HCT116 (cell line): Measurements from ENCODE around the gene HNRNPA2B1. TPM values are rescaled to one million over a fixed set of nuclear protein-coding genes. Genes with fewer than 3 reads are reported as not detected.

Source experiments
- ATAC-seq: fragments of 200-7000 bp; cut with Tn5 transposase; 2 replicates; pipeline ENCODE4 v1.9.1; 2020; ENCODE audit warnings: mild to moderate bottlenecking, moderate library complexity
- BruUV-seq: library from RNA; stranded (reverse); fragments of 400-500 nt; replicated peaks from 2 replicates; lab custom pipeline; 2021; lab: Mats Ljungman, UMichigan
- CTCF ChIA-PET: fragments of 300-600 bp; sonication (Branson Sonifier 250); formaldehyde crosslinking; loops from one replicate; lab custom pipeline; 2021; ENCODE audit warnings: antibody characterized with exemption; lab: Charles Lee
- POLR2A ChIA-PET: fragments of 300-600, 350-600 bp; sonication (Branson Sonifier 250); formaldehyde crosslinking; loops from one replicate; lab custom pipeline; 2021; ENCODE audit warnings: antibody characterized with exemption; lab: Charles Lee
- RAD21 ChIA-PET, 2 experiments: fragments of 300-600 bp; sonication (Branson Sonifier 250); formaldehyde crosslinking; loops; one replicate each; lab custom pipeline; 2023; ENCODE audit warnings: low total read pairs in 2 of 2; ENCODE audit not compliant: uncharacterized antibody in 2 of 2, unreplicated experiment in 2 of 2, low non-redundant PET in 1 of 2; lab: Charles Lee
- DNase-seq: peaks from one replicate; pipeline ENCODE4 v3.0.0-alpha.2; 2010; ENCODE audit warnings: low read depth, low spot score
- H2AFZ ChIP-seq: fragments of 200-600 bp; shearing (Covaris generic), sonication (generic); 2 replicates; pipeline ENCODE4 v1.6.1; 2017; ENCODE audit warnings: low read depth, mixed run types, mixed read lengths, antibody characterized with exemption, low read length; ENCODE audit not compliant: poor library complexity, severe bottlenecking
- H3K27ac ChIP-seq: 2 replicates; pipeline ENCODE4 v1.5.1; 2012; ENCODE audit warnings: low read depth, low read length
- H3K27me3 ChIP-seq: fragments of 200-600 bp; sonication (generic); 2 replicates; pipeline ENCODE4 v1.6.1; 2016; ENCODE audit warnings: mixed run types, low read length, mixed read lengths; ENCODE audit not compliant: insufficient read depth
- H3K36me3 ChIP-seq, 2 experiments: fragments of 200-500 bp in 1 of 2; fragments of 200-600 bp in 1 of 2; sonication (Bioruptor generic) in 1 of 2; sonication (generic) in 1 of 2; 2 replicates each; pipeline versions ENCODE4 v1.5.1 to v1.6.1; 2014 to 2016; ENCODE audit warnings: low read length in 2 of 2, inconsistent platforms in 1 of 2, mixed read lengths in 1 of 2, mixed run types in 1 of 2; ENCODE audit not compliant: insufficient read depth in 2 of 2, control insufficient read depth in 1 of 2
- H3K4me1 ChIP-seq, 2 experiments: fragments of 200-600 bp in 1 of 2; sonication (generic) in 1 of 2; 2 replicates each; pipeline versions ENCODE4 v1.5.1 to v1.6.1; 2012 to 2017; ENCODE audit warnings: low read length in 2 of 2, inconsistent platforms in 1 of 2, mild to moderate bottlenecking in 1 of 2, mixed read lengths in 1 of 2, mixed run types in 1 of 2, moderate library complexity in 1 of 2; ENCODE audit not compliant: insufficient read depth in 2 of 2, control insufficient read depth in 1 of 2
- H3K4me2 ChIP-seq: fragments of 200-600 bp; sonication (generic); 2 replicates; pipeline ENCODE4 v1.6.1; 2017; ENCODE audit warnings: mixed run types, low read length, mixed read lengths
- H3K4me3 ChIP-seq, 2 experiments: fragments of 200-600 bp in 1 of 2; sonication (generic) in 1 of 2; replicated peaks in 1 of 2; 2 replicates each; pipeline ENCODE4 v1.5.1; 2011 to 2016; ENCODE audit warnings: low read length in 2 of 2, control low read depth in 1 of 2, low read depth in 1 of 2, mild to moderate bottlenecking in 1 of 2, mixed read lengths in 1 of 2, mixed run types in 1 of 2
- H3K79me2 ChIP-seq: fragments of 200-600 bp; sonication (generic); 2 replicates; pipeline ENCODE4 v1.6.1; 2017; ENCODE audit warnings: mild to moderate bottlenecking, mixed run types, low read length, moderate library complexity, mixed read lengths; ENCODE audit not compliant: insufficient read depth
- H3K9ac ChIP-seq: fragments of 200-600 bp; sonication (generic); 2 replicates; pipeline ENCODE4 v1.6.1; 2016; ENCODE audit warnings: low read length, mixed read lengths
- H3K9me2 ChIP-seq: fragments of 200-600 bp; sonication (generic), shearing (Covaris generic); 2 replicates; pipeline ENCODE4 v1.6.1; 2017; ENCODE audit warnings: mixed run types, mild to moderate bottlenecking, moderate library complexity; ENCODE audit not compliant: insufficient read depth
- H3K9me3 ChIP-seq, 2 experiments: fragments of 200-500 bp in 1 of 2; fragments of 200-600 bp in 1 of 2; sonication (Bioruptor generic) in 1 of 2; sonication (generic) in 1 of 2; 2 replicates each; pipeline ENCODE4 v1.6.1; 2014 to 2017; ENCODE audit warnings: low read length in 2 of 2, mixed read lengths in 2 of 2, inconsistent platforms in 1 of 2, low read depth in 1 of 2, mild to moderate bottlenecking in 1 of 2, mixed run types in 1 of 2, moderate library complexity in 1 of 2; ENCODE audit not compliant: control insufficient read depth in 1 of 2, insufficient read depth in 1 of 2
- H4K20me1 ChIP-seq: fragments of 200-600 bp; sonication (generic), shearing (Covaris generic); 2 replicates; pipeline ENCODE4 v1.6.1; 2017; ENCODE audit warnings: mixed run types, mild to moderate bottlenecking, moderate library complexity; ENCODE audit not compliant: insufficient read depth
- CEBPB ChIP-seq: IDR thresholded peaks from 2 replicates; pipeline ENCODE4 v1.6.1; 2012; ENCODE audit warnings: low read depth
- CTCF ChIP-seq, 3 experiments: fragments of 200-600 bp in 1 of 3; sonication (generic) in 1 of 3; IDR thresholded peaks in 2 of 3; conservative IDR thresholded peaks in 1 of 3; 2 replicates each; pipeline ENCODE4 v1.5.1; 2012 to 2017; ENCODE audit warnings: low read depth in 2 of 3, low read length in 2 of 3, antibody characterized with exemption in 1 of 3, borderline replicate concordance in 1 of 3, control low read depth in 1 of 3, mild to moderate bottlenecking in 1 of 3, mixed read lengths in 1 of 3, mixed run types in 1 of 3, moderate library complexity in 1 of 3; ENCODE audit not compliant: insufficient read depth in 1 of 3
- EGR1 ChIP-seq: IDR thresholded peaks from 2 replicates; pipeline ENCODE4 v1.6.1; 2012; ENCODE audit warnings: low read depth
- ELF1 ChIP-seq: IDR thresholded peaks from 2 replicates; pipeline ENCODE4 v1.6.1; 2012; ENCODE audit warnings: low read depth, borderline replicate concordance
- EZH2 ChIP-seq: fragments of 200-600 bp; sonication (generic); IDR thresholded peaks from 2 replicates; pipeline ENCODE4 v1.6.1; 2017; ENCODE audit warnings: antibody characterized with exemption, mixed run types
- EZH2phosphoT487 ChIP-seq: fragments of 200-600 bp; IDR thresholded peaks from 2 replicates; pipeline ENCODE4 v1.6.1; 2018; ENCODE audit warnings: antibody characterized with exemption, borderline replicate concordance
- FOSL1 ChIP-seq: IDR thresholded peaks from 2 replicates; pipeline ENCODE4 v1.6.1; 2012; ENCODE audit warnings: low read depth
- JUND ChIP-seq: IDR thresholded peaks from 2 replicates; pipeline ENCODE4 v1.6.1; 2012
- MAX ChIP-seq: IDR thresholded peaks from 2 replicates; pipeline ENCODE4 v1.6.1; 2012
- POLR2A ChIP-seq: IDR thresholded peaks from 2 replicates; pipeline ENCODE4 v1.7.0; 2011; ENCODE audit warnings: borderline replicate concordance; ENCODE audit not compliant: insufficient read depth, insufficient read length; ENCODE audit errors: extremely low read depth
- POLR2AphosphoS5 ChIP-seq: IDR thresholded peaks from 2 replicates; pipeline ENCODE4 v1.6.1; 2011; ENCODE audit warnings: mild to moderate bottlenecking, low read depth, low read length, moderate library complexity
- RAD21 ChIP-seq: IDR thresholded peaks from 2 replicates; pipeline ENCODE4 v1.6.1; 2012; ENCODE audit warnings: low read depth, mild to moderate bottlenecking
- REST ChIP-seq: IDR thresholded peaks from 2 replicates; pipeline ENCODE4 v1.6.1; 2012; ENCODE audit warnings: low read depth
- SIN3A ChIP-seq: IDR thresholded peaks from 2 replicates; pipeline ENCODE4 v1.6.1; 2012; ENCODE audit warnings: low read depth
- SRF ChIP-seq: IDR thresholded peaks from 2 replicates; pipeline ENCODE4 v1.6.1; 2012; ENCODE audit warnings: low read depth
- ZBTB33 ChIP-seq: IDR thresholded peaks from 2 replicates; pipeline ENCODE4 v1.6.1; 2011; ENCODE audit warnings: mild to moderate bottlenecking, low read length, moderate library complexity; ENCODE audit not compliant: insufficient replicate concordance; ENCODE audit errors: extremely low read depth
- ZNF274 ChIP-seq: fragments of 200-500 bp; sonication (Bioruptor generic); IDR thresholded peaks from 2 replicates; pipeline ENCODE4 v1.6.1; 2014; ENCODE audit warnings: mild to moderate bottlenecking, low read depth, low read length, inconsistent platforms
- intact Hi-C: fragments of 100-400 bp; cut with micrococcal nuclease; formaldehyde crosslinking; loops from 2 replicates; pipeline ENCODE4 v1.10.0; 2022
- total RNA-seq: library from RNA; stranded (reverse); gene quantifications from one replicate; pipeline ENCODE4 v1.2.1, GENCODE V29; 2021; ENCODE audit not compliant: unreplicated experiment

The HNRNPA2B1 gene
- total RNA-seq, 1 experiment from 2014 or later, result 870 TPM

GRCh38 chr7:26237035-26237807 lies 36.7 kb upstream of the HNRNPA2B1 start:
- TF ChIP-seq EGR1 (no peak), ZNF274 (no peak), EZH2 (no peak), JUND (no peak), ELF1 (no peak), POLR2A (no peak), EZH2phosphoT487 (no peak), FOSL1 (no peak), REST (no peak), SIN3A (no peak), POLR2AphosphoS5 (no peak), MAX (no peak), SRF (no peak), CEBPB (no peak), RAD21 (no peak), ZBTB33 (no peak), CTCF (IDR thresholded peaks at IDR 0.05 in 2 of 3, conservative IDR thresholded peaks at IDR 0.05 in 1 of 3; ENCODE audit: borderline replicate concordance in 1 of 3, insufficient read depth in 1 of 3, low read depth in 2 of 3, low read length in 2 of 3) (no peak)
- DNase-seq (no peak), ATAC-seq (no peak)
- POLR2A ChIA-PET, result no interaction called here
- H3K9ac ChIP-seq, result no peak overlapping the region
- intact Hi-C loops, result no loop called here
- no TSS peak for BruUV-seq
- H3K27ac ChIP-seq, result no peak overlapping the region
- no peak overlapping the region for H3K4me2 ChIP-seq
- no peak overlapping the region for H3K4me3 ChIP-seq
- no peak overlapping the region for H2AFZ ChIP-seq
- H3K4me1 ChIP-seq, result no peaks in the 10 kb centered on the region
- H3K36me3 ChIP-seq, result no peaks in the 10 kb centered on the region
- no peaks in the 10 kb centered on the region for H3K79me2 ChIP-seq
- H4K20me1 ChIP-seq, result no peaks in the 10 kb centered on the region
- no peaks in the 10 kb centered on the region for H3K9me2 ChIP-seq
- H3K9me3 ChIP-seq, result no peaks in the 10 kb centered on the region
- RAD21 ChIA-PET, result no interaction called here
- no peaks in the 10 kb centered on the region for H3K27me3 ChIP-seq
- CTCF ChIA-PET, result no interaction called here
